OCI-LY1 (cell line): ENCODE data around the gene SEPTIN8.

Experiments
- H2AFZ ChIP-seq: fragments of 200-600 bp; sonication (generic), shearing (Covaris generic); 2 replicates; pipeline ENCODE4 v1.6.0; 2014; ENCODE audit warnings: antibody characterized with exemption, mild to moderate bottlenecking, low read length
- H3F3A ChIP-seq: fragments of 200-600 bp; sonication (generic), shearing (Covaris generic); 2 replicates; pipeline ENCODE4 v1.6.0; 2014; ENCODE audit warnings: mild to moderate bottlenecking, antibody characterized with exemption, low read length, moderate library complexity; ENCODE audit not compliant: insufficient read depth
- H3K27ac ChIP-seq: fragments of 200-600 bp; sonication (generic); 2 replicates; pipeline ENCODE4 v1.5.1; 2014; ENCODE audit warnings: low read length, mixed run types, mild to moderate bottlenecking, low read depth; ENCODE audit not compliant: poor library complexity, severe bottlenecking
- H3K27me3 ChIP-seq: fragments of 200-600 bp; sonication (generic); 2 replicates; pipeline ENCODE4 v1.6.0; 2014; ENCODE audit warnings: antibody characterized with exemption, mild to moderate bottlenecking, low read length, moderate library complexity; ENCODE audit not compliant: insufficient read depth
- H3K36me3 ChIP-seq: fragments of 200-600 bp; sonication (generic); 2 replicates; pipeline ENCODE4 v1.6.1; 2014; ENCODE audit warnings: mild to moderate bottlenecking, antibody characterized with exemption, low read length, moderate library complexity, mixed read lengths; ENCODE audit not compliant: insufficient read depth
- H3K4me1 ChIP-seq: fragments of 200-600 bp; sonication (generic); 2 replicates; pipeline ENCODE4 v1.5.1; 2014; ENCODE audit warnings: mild to moderate bottlenecking, low read length, moderate library complexity; ENCODE audit not compliant: insufficient read depth, severe bottlenecking
- H3K4me2 ChIP-seq: fragments of 200-600 bp; sonication (generic), shearing (Covaris generic); 2 replicates; pipeline ENCODE4 v1.6.1; 2014; ENCODE audit warnings: low read length
- H3K4me3 ChIP-seq: fragments of 200-600 bp; sonication (generic); 2 replicates; pipeline ENCODE4 v1.5.1; 2014; ENCODE audit warnings: low read length, low read depth, mild to moderate bottlenecking, mixed read lengths; ENCODE audit not compliant: poor library complexity, severe bottlenecking
- H3K79me2 ChIP-seq: fragments of 200-600 bp; shearing (Covaris generic); 2 replicates; pipeline ENCODE4 v1.6.1; 2016; ENCODE audit warnings: mixed run types, low read length, mixed read lengths; ENCODE audit not compliant: insufficient read depth
- H3K9ac ChIP-seq: fragments of 200-600 bp; sonication (generic), shearing (Covaris generic); 2 replicates; pipeline ENCODE4 v1.6.1; 2014; ENCODE audit warnings: mild to moderate bottlenecking, low read length, mixed read lengths
- H3K9me2 ChIP-seq: fragments of 200-600 bp; sonication (generic), shearing (Covaris generic); 2 replicates; pipeline ENCODE4 v1.6.1; 2014; ENCODE audit warnings: low read depth, mild to moderate bottlenecking, low read length, mixed read lengths
- H3K9me3 ChIP-seq: fragments of 200-600 bp; shearing (Covaris generic); 2 replicates; pipeline ENCODE4 v1.6.1; 2014; ENCODE audit warnings: low read length, mixed read lengths
- H4K20me1 ChIP-seq: fragments of 200-600 bp; sonication (generic), shearing (Covaris generic); 2 replicates; pipeline ENCODE4 v1.6.0; 2016; ENCODE audit warnings: mild to moderate bottlenecking, low read length; ENCODE audit not compliant: insufficient read depth
- CTCF ChIP-seq: fragments of 200-600 bp; sonication (generic), shearing (Covaris generic); IDR thresholded peaks from 2 replicates; pipeline ENCODE4 v1.5.1; 2017; ENCODE audit warnings: mild to moderate bottlenecking, antibody characterized with exemption, low read length, moderate library complexity, mixed read lengths
- EZH2 ChIP-seq: fragments of 200-600 bp; sonication (generic), shearing (Covaris generic); IDR thresholded peaks from 2 replicates; pipeline ENCODE4 v1.8.0; 2017; ENCODE audit warnings: borderline replicate concordance, mixed run types, mild to moderate bottlenecking, antibody characterized with exemption, low read length, moderate library complexity, mixed read lengths

The SEPTIN8 gene

GRCh38 chr5:132754947-132755346 lies 22.1 kb downstream of the SEPTIN8 start:
- no peak overlapping the region for H3K9ac ChIP-seq
- H3K4me1 ChIP-seq = peaks cover 7% of the 10 kb centered on the region
- no peak overlapping the region for H2AFZ ChIP-seq
- H3K36me3 ChIP-seq = no peaks in the 10 kb centered on the region
- H3K27me3 ChIP-seq = no peaks in the 10 kb centered on the region
- no peaks in the 10 kb centered on the region for H3K9me3 ChIP-seq
- H4K20me1 ChIP-seq = no peaks in the 10 kb centered on the region
- TF ChIP-seq CTCF (peak; percentile 8; the same call in 1 of the 2 replicates), EZH2 (no peak)
- no peaks in the 10 kb centered on the region for H3F3A ChIP-seq
- H3K79me2 ChIP-seq = no peaks in the 10 kb centered on the region
- H3K4me3 ChIP-seq = no peak overlapping the region
- H3K27ac ChIP-seq = no peak overlapping the region
- no peak overlapping the region for H3K4me2 ChIP-seq
- no peaks in the 10 kb centered on the region for H3K9me2 ChIP-seq

- Histone ChIP-seq H3K4me2 (no peak overlapping the region), H3K4me1 (peaks cover 7% of the 10 kb centered on the region)
Observed at GRCh38 chr5:132754111-132754510, 22.9 kb downstream of the SEPTIN8 start.

GRCh38 chr5:132753135-132753987 lies 23.7 kb downstream of the SEPTIN8 start:
- Histone ChIP-seq H2AFZ (no peak overlapping the region), H3K79me2 (no peaks in the 10 kb centered on the region), H3K9me2 (no peaks in the 10 kb centered on the region), H3F3A (no peaks in the 10 kb centered on the region), H3K4me2 (no peak overlapping the region), H3K27ac (no peak overlapping the region), H3K9me3 (no peaks in the 10 kb centered on the region), H3K36me3 (no peaks in the 10 kb centered on the region), H4K20me1 (no peaks in the 10 kb centered on the region), H3K9ac (no peak overlapping the region), H3K4me1 (peaks cover 7% of the 10 kb centered on the region), H3K4me3 (no peak overlapping the region), H3K27me3 (no peaks in the 10 kb centered on the region)
- no peak for TF ChIP-seq EZH2
- TF ChIP-seq CTCF = no peak

More at GRCh38 chr5:132754111-132754510, 22.9 kb downstream of the SEPTIN8 start:
- H3K9me2 ChIP-seq = no peaks in the 10 kb centered on the region
- H3K36me3 ChIP-seq = no peaks in the 10 kb centered on the region
- H3K9ac ChIP-seq = no peak overlapping the region
- H3K9me3 ChIP-seq = no peaks in the 10 kb centered on the region
- no peaks in the 10 kb centered on the region for H4K20me1 ChIP-seq
- H3K27me3 ChIP-seq = no peaks in the 10 kb centered on the region
- H3K4me3 ChIP-seq = no peak overlapping the region
- no peaks in the 10 kb centered on the region for H3K79me2 ChIP-seq
- H3F3A ChIP-seq = no peaks in the 10 kb centered on the region
- H2AFZ ChIP-seq = no peak overlapping the region
- no peak for TF ChIP-seq EZH2
- no peak for TF ChIP-seq CTCF
- H3K27ac ChIP-seq = no peak overlapping the region
